ENCODE results near the gene MTG2.

Gene MTG2

GRCh38 chr20:62236766-62237513, 54.1 kb downstream of the MTG2 start:
- peak; percentile 7 for DNase-seq

GRCh38 chr20:62237514-62237800, 54.6 kb downstream of the MTG2 start:
- DNase-seq: no peak

- DNase-seq: peak; percentile 96
These were observed 55.2 kb downstream of the MTG2 start, which contains the start of gene OSBPL2 for GRCh38 chr20:62237801-62238568. Gene OSBPL2 (plus strand): TSS chr20:62238521. CDS start chr20:62256185, 17,664 bp downstream.

GRCh38 chr20:62238569-62239277, 55.9 kb downstream of the MTG2 start:
- peak; percentile 44 for DNase-seq

- no peak for DNase-seq
These were observed 56.6 kb downstream of the MTG2 start for GRCh38 chr20:62239278-62239879.

DNA sequence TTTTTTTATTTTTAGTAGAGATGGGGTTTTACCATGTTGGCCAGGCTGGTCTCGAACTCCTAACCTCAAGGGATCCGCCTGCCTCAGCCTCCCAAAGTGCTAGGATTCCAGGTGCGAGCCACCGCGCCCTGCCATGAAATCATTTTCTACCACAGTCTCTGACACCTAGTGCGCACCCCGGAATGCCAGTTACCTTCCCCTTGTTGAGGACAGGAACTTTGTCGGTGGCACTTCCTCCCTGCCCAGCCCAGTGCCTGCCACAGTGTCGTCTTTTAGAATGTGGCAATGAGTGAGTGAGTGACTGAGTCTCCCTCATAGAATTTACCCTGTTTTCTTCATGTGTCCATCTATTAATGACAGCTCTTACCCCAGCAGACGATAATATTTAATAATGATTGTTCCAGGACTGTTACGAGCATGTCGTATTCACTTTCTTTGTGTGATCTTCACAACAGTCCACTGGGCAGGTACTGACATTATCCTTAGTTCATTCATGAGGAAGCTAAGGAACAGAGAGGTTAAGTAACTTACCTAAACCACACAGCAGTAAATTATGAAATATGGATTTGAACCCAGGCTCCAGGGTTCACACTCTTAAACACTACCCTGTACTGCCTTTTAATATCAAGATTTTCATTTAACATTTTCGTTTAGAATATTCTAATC, 57.3 kb downstream of the MTG2 start:
- DNase-seq: no peak

DNA sequence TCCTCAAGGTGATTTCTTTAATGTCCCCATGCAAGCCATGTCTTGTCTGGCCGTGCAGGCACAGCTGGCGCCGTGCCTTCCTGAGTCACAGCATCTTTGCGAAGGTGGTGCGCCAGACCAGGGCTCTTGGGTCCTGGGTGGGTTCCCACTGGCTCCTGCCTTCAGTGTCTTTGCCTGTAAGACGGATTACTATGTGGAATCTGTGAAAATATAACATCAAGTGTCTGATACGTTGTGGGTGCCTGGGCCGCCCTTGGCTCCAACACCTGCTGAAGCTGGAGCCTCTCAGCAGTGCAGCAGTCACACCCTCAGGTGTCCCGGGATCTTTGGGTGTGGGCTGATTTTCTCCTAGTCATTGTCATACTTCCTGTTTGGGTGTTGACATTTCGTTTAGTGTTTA, 58.7 kb downstream of the MTG2 start:
- DNase-seq: no peak

DNA sequence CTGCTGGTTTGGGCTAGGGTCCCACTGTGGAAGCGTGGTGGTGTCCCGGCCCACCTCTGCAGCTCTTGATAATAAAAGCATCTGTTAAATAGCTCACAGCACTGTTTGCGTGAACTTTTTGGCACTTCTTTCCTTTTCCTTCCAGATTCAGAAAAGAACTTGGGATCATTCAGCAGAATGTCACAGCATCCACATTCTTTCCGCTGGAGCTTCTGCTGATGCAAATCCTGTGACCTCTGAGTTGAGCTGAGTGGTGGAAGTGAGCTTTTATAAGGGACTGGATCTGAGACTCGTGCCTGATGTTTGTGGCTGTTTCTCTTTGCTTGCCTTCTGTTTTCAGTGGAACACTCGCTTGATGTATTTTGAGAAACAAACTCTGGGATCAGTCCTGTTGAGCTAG, 59.3 kb downstream of the MTG2 start:
- DNase-seq: no peak

DNA sequence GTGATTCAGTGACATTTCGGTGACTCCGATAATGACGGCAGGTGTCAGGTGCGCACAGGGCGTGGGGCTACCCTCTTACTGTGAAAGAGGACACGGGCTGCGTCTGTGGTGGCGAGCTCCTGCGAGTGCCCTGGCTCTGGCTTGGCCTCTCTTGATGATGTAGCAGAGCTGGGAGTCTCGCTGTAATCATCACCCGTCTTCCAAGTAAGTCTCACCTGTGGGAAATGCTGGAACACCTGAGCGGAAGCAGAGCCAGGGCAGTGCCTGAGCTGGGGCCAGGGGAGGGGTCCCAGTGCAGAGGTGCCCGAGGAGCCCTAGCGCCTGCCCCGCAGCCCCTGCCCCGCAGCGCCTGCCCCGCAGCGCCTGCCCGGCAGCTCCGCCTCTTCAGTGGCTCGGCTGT, 60.3 kb downstream of the MTG2 start:
- DNase-seq: no peak

GRCh38 chr20:62243906-62244515, 61.2 kb downstream of the MTG2 start:
- no peak for DNase-seq

DNA sequence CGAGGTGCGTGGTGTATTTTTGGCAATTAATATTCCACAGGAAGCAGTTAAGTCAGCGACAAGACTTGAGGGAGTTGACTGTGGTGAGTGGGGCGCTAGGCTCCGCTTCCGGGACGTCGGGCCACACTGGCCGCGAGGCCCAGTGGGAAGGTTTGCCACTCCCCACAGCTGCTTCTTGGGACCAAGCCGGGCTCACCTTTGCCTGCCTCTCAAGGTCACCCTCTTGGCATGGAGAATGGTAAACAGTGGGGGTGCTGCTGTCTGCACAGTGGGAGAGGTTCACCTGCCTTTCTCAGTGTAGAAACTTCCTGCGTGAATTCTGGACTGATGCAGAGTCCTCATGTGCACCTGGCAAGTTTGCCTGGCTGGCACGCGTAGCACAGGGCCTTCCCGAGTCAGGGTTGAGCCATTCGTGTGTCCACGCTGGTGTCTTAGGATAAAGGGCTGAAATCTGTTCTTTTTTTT, 61.8 kb downstream of the MTG2 start:
- peak; percentile 23 for DNase-seq

GRCh38 chr20:62245911-62246280, 63.1 kb downstream of the MTG2 start:
- no peak for DNase-seq

DNA sequence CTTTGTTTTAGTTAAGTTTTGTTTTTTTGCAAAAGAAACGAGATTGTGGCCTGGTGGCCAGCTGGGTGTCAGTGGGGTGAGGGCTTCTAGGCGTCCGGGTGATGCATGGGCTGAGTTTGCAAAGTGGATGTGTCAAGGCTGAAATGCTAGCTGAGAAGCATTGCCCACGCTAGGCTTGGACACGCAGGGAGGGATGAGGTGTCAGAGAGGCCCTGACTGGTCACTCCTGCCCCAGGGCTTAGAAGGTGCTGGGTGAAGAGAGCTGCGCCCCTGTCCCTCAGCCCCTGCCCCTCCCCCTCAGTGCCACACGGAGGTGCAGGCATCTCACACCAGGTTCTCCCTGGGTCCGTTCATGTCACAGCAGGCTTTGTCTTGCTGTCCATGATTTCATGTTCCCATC, 63.6 kb downstream of the MTG2 start:
- DNase-seq: no peak

DNA sequence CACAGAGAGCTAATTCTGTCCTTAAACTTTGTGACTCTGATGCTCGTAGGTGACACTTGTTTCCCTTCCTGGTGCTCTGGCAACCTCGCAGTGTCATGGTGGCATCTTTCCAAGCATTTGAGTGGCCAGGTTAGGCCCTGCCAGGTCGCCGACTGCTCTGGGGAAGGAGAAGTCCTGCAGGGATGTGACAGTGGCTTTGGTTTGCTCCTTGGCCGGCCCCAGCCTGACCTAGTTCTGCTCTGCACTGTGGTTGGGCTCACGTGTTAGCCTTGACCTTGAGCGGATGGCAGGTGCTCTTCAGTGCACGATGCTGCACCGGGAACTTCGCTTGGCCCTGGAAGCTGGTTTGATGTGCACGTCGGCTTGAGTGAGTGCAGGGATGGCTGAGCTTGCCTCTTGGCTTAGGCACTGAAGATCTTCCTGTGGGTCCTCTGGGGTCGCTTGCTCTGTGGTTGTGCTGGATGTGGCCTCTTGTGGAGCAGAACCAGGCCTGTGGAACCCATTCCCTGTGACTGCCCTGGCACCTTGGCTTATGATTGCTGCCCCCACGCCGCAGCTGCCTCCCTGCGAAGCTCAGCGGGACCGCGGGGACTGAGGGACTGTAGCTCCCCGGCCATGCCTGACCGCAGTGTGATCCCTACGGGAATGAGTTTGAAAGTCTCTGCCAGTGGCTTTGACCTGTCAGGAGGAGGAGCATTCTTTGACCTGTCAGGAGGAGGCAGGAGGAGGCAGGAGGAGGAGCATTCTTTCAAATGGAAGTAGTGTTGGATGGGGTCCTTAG, 64.2 kb downstream of the MTG2 start:
- DNase-seq: no peak

DNA sequence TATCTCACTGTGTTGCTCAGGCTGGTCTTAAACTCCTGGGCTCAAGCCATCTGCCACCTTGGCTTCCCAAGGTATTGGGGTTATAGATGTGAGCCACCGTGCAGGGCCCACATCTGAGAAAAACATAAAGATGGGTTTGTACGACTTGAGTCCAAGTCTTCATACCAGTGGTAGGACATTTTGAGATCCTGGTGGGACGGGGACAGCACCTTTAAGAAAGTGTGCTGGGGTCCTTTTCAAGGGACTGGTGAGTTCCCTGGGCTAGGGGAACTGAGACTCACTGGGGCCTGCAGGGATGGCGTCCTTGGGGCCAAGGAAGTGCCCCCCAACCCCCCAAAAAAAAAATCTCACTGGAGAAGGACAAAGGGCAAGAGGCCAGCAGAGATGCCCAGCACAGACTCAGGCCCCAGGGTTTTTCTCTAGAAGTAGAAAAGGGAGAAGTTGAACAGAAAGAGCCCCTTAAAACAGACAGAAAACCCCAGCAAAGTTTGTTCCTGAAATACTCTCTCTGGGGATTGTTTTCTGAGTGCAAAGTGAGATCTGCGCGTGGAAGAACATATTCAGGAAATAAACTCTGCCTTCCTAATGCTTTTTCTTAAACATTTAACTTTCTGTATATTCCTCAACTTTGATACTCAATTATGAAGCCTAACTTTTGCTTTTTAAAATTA, 66.2 kb downstream of the MTG2 start:
- DNase-seq: no peak

DNA sequence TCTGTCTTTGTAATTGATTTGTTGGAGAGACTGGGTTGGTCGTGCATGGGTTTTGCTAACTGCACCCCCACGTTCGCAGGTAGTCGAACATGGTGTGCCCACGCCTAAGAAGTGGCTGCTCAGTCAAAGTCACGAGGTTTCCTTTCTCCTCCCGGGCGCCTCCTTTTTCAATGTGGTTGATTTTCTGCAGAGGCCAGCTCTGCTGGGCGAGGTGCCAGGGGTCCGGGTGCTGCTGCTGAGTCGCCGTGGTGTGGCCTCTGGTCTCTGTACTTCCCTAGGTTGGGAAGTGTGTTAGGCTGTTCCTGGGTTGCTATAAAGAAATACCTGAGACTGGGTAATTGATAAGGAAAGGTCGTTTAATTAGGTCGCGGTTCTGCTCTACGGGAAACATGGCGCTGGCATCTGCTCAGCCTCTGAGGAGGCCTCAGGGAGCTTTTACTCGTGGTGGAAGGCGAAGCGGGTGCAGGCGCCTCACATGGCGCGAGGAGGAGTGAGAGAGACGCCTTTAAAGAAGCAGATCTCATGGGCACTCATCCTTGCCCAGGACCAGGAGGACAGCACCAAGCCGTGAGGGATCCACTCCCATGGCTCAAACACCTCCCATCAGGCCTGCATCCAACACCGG, 69.6 kb downstream of the MTG2 start:
- DNase-seq: no peak

Data from NCI-H69 (cell line).